HepG2 (cell line): Measurements from ENCODE around the gene MMP24OS. TPM values are rescaled to one million over a fixed set of nuclear protein-coding genes. Genes with fewer than 3 reads are reported as not detected.
A peak's percentile ranks its signal among the peaks of the same experiment; 100 is the strongest.

Experiments
- ATAC-seq: fragments of 200-7000 bp; cut with Tn5 transposase; 3 replicates; pipeline ENCODE4 v1.9.1; 2020; ENCODE audit warnings: mild to moderate bottlenecking, moderate library complexity
- BruUV-seq: library from RNA; stranded (reverse); fragments of 400-500 nt; replicated peaks from 2 replicates; lab custom pipeline; 2021; lab: Mats Ljungman, UMichigan
- CTCF ChIA-PET: fragments of 300-600 bp; formaldehyde crosslinking; extraction: SDS; loops from one replicate; lab custom pipeline; 2021; ENCODE audit warnings: low total read pairs, inconsistent platforms, low intra/inter-chr PET ratio; lab: Yijun Ruan, JAX
- POLR2A ChIA-PET: fragments of 350-600 bp; sonication (Branson Sonifier 250); formaldehyde crosslinking; loops from one replicate; lab custom pipeline; 2020; ENCODE audit warnings: antibody characterized with exemption, inconsistent platforms; lab: Yijun Ruan, JAX
- DNase-seq: peaks from one replicate; pipeline ENCODE4 v3.0.0-alpha.2; 2015; ENCODE audit warnings: low spot score
- FAIRE-seq: peaks from 3 replicates; lab custom pipeline; 2011; peaks lifted over from hg19 to GRCh38; lab: Jason Lieb, UNC
- H2AFZ ChIP-seq: one replicate; pipeline ENCODE4 v1.6.1; 2011; ENCODE audit warnings: low read length, inconsistent platforms
- H3K27ac ChIP-seq: fragments of 300-600 bp; 3 replicates; pipeline ENCODE4 v1.8.0; 2011; ENCODE audit warnings: mixed run types, mild to moderate bottlenecking, mixed read lengths, low read length, inconsistent platforms; ENCODE audit not compliant: insufficient read depth; ENCODE audit errors: extremely low read length
- H3K27me3 ChIP-seq, 2 experiments: fragments of 200-600 bp in 1 of 2; 2 replicates in 1 of 2; 3 replicates in 1 of 2; pipeline versions ENCODE4 v1.6.0 to v1.8.0; 2011; ENCODE audit warnings: low read length in 2 of 2, mild to moderate bottlenecking in 2 of 2, moderate library complexity in 2 of 2, inconsistent platforms in 1 of 2; ENCODE audit not compliant: insufficient read depth in 2 of 2, control insufficient read depth in 1 of 2
- H3K36me3 ChIP-seq, 2 experiments: fragments of 200-600 bp in 1 of 2; replicated peaks in 1 of 2; 2 replicates in 1 of 2; 3 replicates in 1 of 2; pipeline versions ENCODE4 v1.5.1 to v1.8.0; 2011; ENCODE audit warnings: low read length in 2 of 2, inconsistent platforms in 1 of 2; ENCODE audit not compliant: insufficient read depth in 2 of 2, control insufficient read depth in 1 of 2
- H3K4me1 ChIP-seq: 2 replicates; pipeline ENCODE4 v1.5.1; 2012; ENCODE audit warnings: low read length, inconsistent platforms; ENCODE audit not compliant: insufficient read depth
- H3K4me2 ChIP-seq: 2 replicates; pipeline ENCODE4 v1.6.0; 2011; ENCODE audit warnings: low read depth, low read length, inconsistent platforms
- H3K4me3 ChIP-seq, 3 experiments: fragments of 200-600 bp in 1 of 3; sonication (generic), shearing (Covaris generic) in 1 of 3; replicated peaks in 1 of 3; 2 replicates each; pipeline ENCODE4 v1.5.1; 2011 to 2016; ENCODE audit warnings: low read length in 3 of 3, inconsistent platforms in 2 of 3, low read depth in 2 of 3, mild to moderate bottlenecking in 2 of 3, control low read depth in 1 of 3, mixed read lengths in 1 of 3; ENCODE audit not compliant: insufficient read depth in 1 of 3
- H3K79me2 ChIP-seq: one replicate; pipeline ENCODE4 v1.6.1; 2011; ENCODE audit warnings: low read length, inconsistent platforms; ENCODE audit not compliant: insufficient read depth
- H3K9ac ChIP-seq: 2 replicates; pipeline ENCODE4 v1.6.0; 2011; ENCODE audit warnings: mild to moderate bottlenecking, low read depth, low read length, inconsistent platforms; ENCODE audit not compliant: insufficient read depth
- H3K9me3 ChIP-seq: 2 replicates; pipeline ENCODE4 v1.5.1; 2012; ENCODE audit warnings: mild to moderate bottlenecking, low read length
- H4K20me1 ChIP-seq: 2 replicates; pipeline ENCODE4 v1.6.0; 2011; ENCODE audit warnings: inconsistent platforms, mild to moderate bottlenecking, low read length, moderate library complexity; ENCODE audit not compliant: insufficient read depth
- HDAC2 ChIP-seq: sonication (generic); formaldehyde crosslinking; IDR thresholded peaks from 2 replicates; pipeline ENCODE4 v1.4.0; 2020; ENCODE audit warnings: missing genetic modification reagents
- NONO ChIP-seq, 2 experiments: fragments of 450-650 bp in 1 of 2; sonication (generic) in 1 of 2; formaldehyde crosslinking in 1 of 2; IDR thresholded peaks in 1 of 2; conservative IDR thresholded peaks in 1 of 2; 2 replicates each; pipeline versions ENCODE4 v1.6.1 to v1.8.0; 2017 to 2022; ENCODE audit warnings: mild to moderate bottlenecking in 1 of 2, missing genetic modification reagents in 1 of 2, moderate library complexity in 1 of 2
- NPAS2 ChIP-seq: sonication (generic); formaldehyde crosslinking; IDR thresholded peaks from 2 replicates; pipeline ENCODE4 v1.8.0; 2022; ENCODE audit warnings: mild to moderate bottlenecking, missing genetic modification reagents, borderline replicate concordance
- PHF21A ChIP-seq: sonication (generic); formaldehyde crosslinking; IDR thresholded peaks from 2 replicates; pipeline ENCODE4 v1.5.0; 2020; ENCODE audit warnings: mild to moderate bottlenecking, missing genetic modification reagents
- POLR2AphosphoS2 ChIP-seq: IDR thresholded peaks from 2 replicates; pipeline ENCODE4 v1.6.1; 2011; ENCODE audit warnings: low read depth, low read length, improper control_type of control experiment
- PRPF4 ChIP-seq: fragments of 200-400 bp; formaldehyde crosslinking; IDR thresholded peaks from 2 replicates; pipeline ENCODE4 v1.6.1; 2016; ENCODE audit warnings: low read length, low read depth; ENCODE audit not compliant: poor library complexity, severe bottlenecking
- RBM22 ChIP-seq: fragments of 200-400 bp; formaldehyde crosslinking; optimal IDR thresholded peaks from 2 replicates; pipeline ENCODE3; 2017; ENCODE audit warnings: mild to moderate bottlenecking, low read length, moderate library complexity
- RFXAP ChIP-seq: sonication (generic); formaldehyde crosslinking; IDR thresholded peaks from 2 replicates; pipeline ENCODE4 v1.4.0; 2020; ENCODE audit warnings: missing genetic modification reagents, borderline replicate concordance
- STAT5B ChIP-seq: sonication (generic); formaldehyde crosslinking; IDR thresholded peaks from 2 replicates; pipeline ENCODE4 v1.4.0; 2020; ENCODE audit warnings: missing genetic modification reagents
- USF2 ChIP-seq, 2 experiments: sonication (generic) in 1 of 2; formaldehyde crosslinking in 1 of 2; IDR thresholded peaks; 2 replicates each; pipeline versions ENCODE4 v1.5.1 to v1.6.1; 2011 to 2020; ENCODE audit warnings: borderline replicate concordance in 1 of 2, low read depth in 1 of 2, low read length in 1 of 2, mild to moderate bottlenecking in 1 of 2, missing genetic modification reagents in 1 of 2, moderate library complexity in 1 of 2
- ZBTB26 ChIP-seq: IDR thresholded peaks from 2 replicates; pipeline ENCODE4 v1.6.1; 2016; ENCODE audit warnings: missing compliant biosample characterization, missing genetic modification reagents, borderline replicate concordance
- ZNF562 ChIP-seq: sonication (generic); formaldehyde crosslinking; IDR thresholded peaks from 2 replicates; pipeline ENCODE4 v1.8.0; 2022; ENCODE audit warnings: missing genetic modification reagents, borderline replicate concordance
- ZNF883 ChIP-seq: sonication (generic); formaldehyde crosslinking; IDR thresholded peaks from 2 replicates; pipeline ENCODE4 v1.5.1; 2020; ENCODE audit warnings: mild to moderate bottlenecking, missing genetic modification reagents; ENCODE audit errors: not compliant biosample characterization
- ZSCAN9 ChIP-seq: IDR thresholded peaks from 2 replicates; pipeline ENCODE4 v1.6.1; 2016; ENCODE audit warnings: borderline replicate concordance
- ZZZ3 ChIP-seq: sonication (generic); formaldehyde crosslinking; IDR thresholded peaks from 2 replicates; pipeline ENCODE4 v1.4.0; 2020; ENCODE audit warnings: missing genetic modification reagents, mild to moderate bottlenecking, borderline replicate concordance
- WGBS: methylation state at CpG from one replicate; pipeline ENCODE4 v1.1.6; 2017; ENCODE audit warnings: low lambda C conversion rate; 5-methylcytosine and 5-hydroxymethylcytosine counted together
- in situ Hi-C: cut with HindIII; loops from 2 replicates; pipeline ENCODE4 v1.10.0; 2017; ENCODE audit warnings: low pct_unique_long_range_greater_than_20kb; ENCODE audit not compliant: extremely low pct_ligation_motif_present
- intact Hi-C: fragments of 100-400 bp; cut with micrococcal nuclease; formaldehyde crosslinking; loops from one replicate; pipeline ENCODE4 v1.10.0; 2022; ENCODE audit not compliant: unreplicated experiment
- polyA plus RNA-seq, 8 experiments: library from polyadenylated mRNA; depleted of rRNA in 3 of 8; stranded (reverse) in 7 of 8; unstranded in 1 of 8; fragments of >200 nt; fragmentation: Illumina TruSeq in 4 of 8; extraction: Trizol in 4 of 8; gene quantifications; 2 replicates each; pipeline versions ENCODE4 v1.2.1 to v1.2.3, GENCODE V29; 2011 to 2016; ENCODE audit warnings: low read depth in 4 of 8, missing spikeins in 1 of 8, mixed read lengths in 1 of 8; ENCODE audit not compliant: insufficient read depth in 1 of 8
- total RNA-seq, 5 experiments: library from RNA; depleted of rRNA; stranded (reverse); fragments of >200 nt; fragmentation: Illumina TruSeq; extraction: Trizol; gene quantifications; 2 replicates each; pipeline ENCODE4 v1.2.3, GENCODE V29; 2016; ENCODE audit warnings: low read depth in 1 of 5
- TF ChIP-seq, protein P1 (sequence below): IDR thresholded peaks from 2 replicates; pipeline ENCODE4 v1.6.1; 2016; ENCODE audit warnings: mild to moderate bottlenecking, missing biosample characterization, missing genetic modification reagents
- TF ChIP-seq, protein P2 (sequence below): sonication (generic); formaldehyde crosslinking; IDR thresholded peaks from 2 replicates; pipeline ENCODE4 v1.8.1; 2023; ENCODE audit warnings: mild to moderate bottlenecking, missing genetic modification reagents

MMP24OS gene
- total and polyA plus RNA-seq, 2 of the 13 experiments (the other 11 are each of a cell fraction or from before 2014, with no cell fraction given), result 6.0 to 8.5 TPM

DNA sequence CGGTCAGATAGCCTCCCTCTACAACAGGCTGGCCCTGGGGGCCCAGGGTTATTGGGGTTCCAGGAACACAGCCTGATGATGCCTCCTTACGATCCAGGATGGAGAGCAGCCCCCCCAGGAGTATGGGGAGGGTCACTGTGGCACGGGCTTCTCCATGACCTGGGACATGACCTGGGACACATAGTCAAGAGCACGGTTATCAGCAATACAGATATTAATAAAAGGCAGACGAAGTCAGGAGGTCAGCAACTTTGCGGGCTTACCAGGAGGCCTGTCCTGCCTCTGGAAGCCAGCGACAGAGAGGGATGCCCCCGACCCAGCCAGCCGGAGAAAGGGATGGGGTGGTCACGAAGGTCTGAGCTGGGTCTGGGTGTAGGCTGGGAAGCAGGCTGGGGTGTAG, 795 bp downstream of the MMP24OS start (continued):
- TF ChIP-seq USF2 (IDR thresholded peaks at IDR 0.05; ENCODE audit: low read depth, low read length) (no peak), USF2 (CRISPR knock-in tag; IDR thresholded peaks at IDR 0.05; ENCODE audit: borderline replicate concordance) (no peak), POLR2AphosphoS2 (0 out of 2 replicates have a peak, but pooled peaks have one; percentile 60), PRPF4 (no peak), ZBTB26 (CRISPR knock-in tag) (no peak), ZSCAN9 (CRISPR knock-in tag) (no peak), HDAC2 (CRISPR knock-in tag) (no peak), ZNF562 (CRISPR knock-in tag) (no peak), ZZZ3 (CRISPR knock-in tag) (no peak), STAT5B (CRISPR knock-in tag) (no peak)

DNA sequence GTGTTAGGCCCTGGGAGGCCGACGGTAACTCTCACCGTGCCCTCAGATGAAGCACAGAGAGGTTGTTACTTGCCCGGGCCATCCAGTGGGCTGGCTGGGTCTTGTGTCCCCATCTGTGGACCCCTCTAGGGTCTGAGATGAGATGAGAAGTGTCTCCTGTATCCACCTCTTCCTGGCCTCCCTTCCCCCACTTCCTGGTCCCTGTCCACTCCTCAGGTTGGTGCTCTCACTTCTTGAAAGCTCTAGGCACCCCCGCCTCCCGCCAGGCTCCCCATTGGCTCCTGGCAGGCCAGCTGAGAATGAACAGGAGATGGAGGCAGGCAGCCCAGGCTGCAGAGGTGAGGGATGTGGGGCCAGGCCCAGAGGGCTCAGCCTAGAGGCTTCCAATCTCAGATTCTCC, 1.5 kb downstream of the MMP24OS start:
- WGBS, result 96% methylated on average over 6 of the region's 6 CpGs
- intact Hi-C loops, result no loop called here
- H3K4me1 ChIP-seq, result peaks cover 21% of the 10 kb centered on the region
- no peaks in the 10 kb centered on the region for H3K27me3 ChIP-seq
- BruUV-seq, result no TSS peak
- DNase-seq, result no peak
- H2AFZ ChIP-seq, result no peak overlapping the region
- peaks cover 24% of the 10 kb centered on the region for H4K20me1 ChIP-seq
- H3K9me3 ChIP-seq, result no peaks in the 10 kb centered on the region
- peaks cover 10% of the 10 kb centered on the region for H3K79me2 ChIP-seq
- ATAC-seq, result peak; percentile 2
- ChIA-PET CTCF (no interaction called here), POLR2A (interaction anchor here (2.4 to 8.8 kb wide), 3 partner anchors 7 to 12 kb away, joined by 7 to 80 read pairs (median 14); partner anchors contain the start of gene EIF6)
- H3K4me3 ChIP-seq, result no peak overlapping the region
- H3K9ac ChIP-seq, result no peak overlapping the region
- no peak overlapping the region for H3K27ac ChIP-seq
- in situ Hi-C loops, result no loop called here
- H3K4me2 ChIP-seq, result no peak overlapping the region
- peaks cover 30 to 44% of the 10 kb centered on the region in 2 experiments for H3K36me3 ChIP-seq
- no peak for FAIRE-seq
- no peak for TF ChIP-seq RFXAP (CRISPR knock-in tag)
- TF ChIP-seq PHF21A (CRISPR knock-in tag), result no peak
- peak; percentile 26; the same call in 1 of the 2 replicates for TF ChIP-seq POLR2AphosphoS2
- TF ChIP-seq RBM22, result peak; percentile 51
- TF ChIP-seq, protein P1, sequence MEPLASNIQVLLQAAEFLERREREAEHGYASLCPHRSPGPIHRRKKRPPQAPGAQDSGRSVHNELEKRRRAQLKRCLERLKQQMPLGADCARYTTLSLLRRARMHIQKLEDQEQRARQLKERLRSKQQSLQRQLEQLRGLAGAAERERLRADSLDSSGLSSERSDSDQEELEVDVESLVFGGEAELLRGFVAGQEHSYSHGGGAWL, result 0 out of 2 replicates have a peak, but pooled peaks have one; percentile 11
- TF ChIP-seq NONO (IDR thresholded peaks at IDR 0.05), result no peak
- TF ChIP-seq NONO (CRISPR knock-in tag; conservative IDR thresholded peaks at IDR 0.05), result peak; percentile 14; the same call in 1 of the 2 replicates
- peak; percentile 0 for TF ChIP-seq ZNF883 (CRISPR knock-in tag)
- TF ChIP-seq NPAS2 (CRISPR knock-in tag), result no peak
- TF ChIP-seq, protein P2, sequence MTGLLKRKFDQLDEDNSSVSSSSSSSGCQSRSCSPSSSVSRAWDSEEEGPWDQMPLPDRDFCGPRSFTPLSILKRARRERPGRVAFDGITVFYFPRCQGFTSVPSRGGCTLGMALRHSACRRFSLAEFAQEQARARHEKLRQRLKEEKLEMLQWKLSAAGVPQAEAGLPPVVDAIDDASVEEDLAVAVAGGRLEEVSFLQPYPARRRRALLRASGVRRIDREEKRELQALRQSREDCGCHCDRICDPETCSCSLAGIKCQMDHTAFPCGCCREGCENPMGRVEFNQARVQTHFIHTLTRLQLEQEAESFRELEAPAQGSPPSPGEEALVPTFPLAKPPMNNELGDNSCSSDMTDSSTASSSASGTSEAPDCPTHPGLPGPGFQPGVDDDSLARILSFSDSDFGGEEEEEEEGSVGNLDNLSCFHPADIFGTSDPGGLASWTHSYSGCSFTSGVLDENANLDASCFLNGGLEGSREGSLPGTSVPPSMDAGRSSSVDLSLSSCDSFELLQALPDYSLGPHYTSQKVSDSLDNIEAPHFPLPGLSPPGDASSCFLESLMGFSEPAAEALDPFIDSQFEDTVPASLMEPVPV (CRISPR knock-in tag), result 0 out of 2 replicates have a peak, but pooled peaks have one; percentile 2
